Tibial artery (tissue), 4 donors: ENCODE data around the gene CASP2.
A peak's percentile ranks its signal among the peaks of the same experiment; 100 is the strongest.
"Not testable (repeated sequence)": the region's sequence is repeated elsewhere in the genome, so short reads cannot be mapped to it uniquely, and the experiment has no call there.

Experiments used
- DNase-seq, 2 donors: peaks; one replicate each; pipeline ENCODE4 v3.0.0-alpha.2; 2019
- H3K27ac ChIP-seq, 2 donors: fragments of 200-600 bp; sonication (generic) in 1 of 2; 1 replicate in 1 of 2; 2 replicates in 1 of 2; pipeline ENCODE4 v1.5.1; 2018 to 2019; ENCODE audit warnings: mild to moderate bottlenecking in 1 of 2
- H3K27me3 ChIP-seq, 2 donors: fragments of 200-600 bp; sonication (generic) in 1 of 2; one replicate each; pipeline versions ENCODE4 v1.5.1 to v1.6.0; 2016 to 2019
- H3K36me3 ChIP-seq, 3 donors: fragments of 200-600 bp; sonication (generic) in 2 of 3; one replicate each; pipeline ENCODE4 v1.5.1; 2016 to 2019; ENCODE audit warnings: mild to moderate bottlenecking in 2 of 3
- H3K4me1 ChIP-seq, 4 donors: fragments of 200-600 bp; sonication (generic) in 2 of 4; 1 replicate in 3 of 4; 2 replicates in 1 of 4; pipeline ENCODE4 v1.5.1; 2016 to 2019
- H3K4me3 ChIP-seq, 2 donors: fragments of 200-600 bp; sonication (generic) in 1 of 2; 1 replicate in 1 of 2; 2 replicates in 1 of 2; pipeline ENCODE4 v1.5.1; 2018 to 2019; ENCODE audit warnings: mild to moderate bottlenecking in 2 of 2
- H3K9me3 ChIP-seq, 3 donors: fragments of 200-600 bp; sonication (generic) in 1 of 3; one replicate each; pipeline ENCODE4 v1.5.1; 2016 to 2019
- CTCF ChIP-seq, 2 experiments: fragments of 200-600 bp in 1 of 2; fragments of 450-650 bp in 1 of 2; IDR thresholded peaks; one replicate each; pipeline ENCODE4 v1.5.1; 2017 to 2019; ENCODE audit warnings: antibody characterized with exemption in 2 of 2, mild to moderate bottlenecking in 1 of 2, moderate library complexity in 1 of 2
- intact Hi-C: fragments of 100-400 bp; cut with DNase I; formaldehyde crosslinking; loops from one replicate; pipeline ENCODE4 v1.15.0; 2023; ENCODE audit warnings: low total_unique reads

The CASP2 gene

GRCh38 chr7:143257501-143257900 lies 30.6 kb upstream of the CASP2 start:
- H3K9me3 ChIP-seq: no peaks in the 10 kb centered on the region
- no peak for DNase-seq
- no peak overlapping the region for H3K27ac ChIP-seq
- TF ChIP-seq CTCF (IDR thresholded peaks at IDR 0.05): no peak
- intact Hi-C loops: no loop called here
- no peaks in the 10 kb centered on the region for H3K27me3 ChIP-seq
- no peaks in the 10 kb centered on the region for H3K36me3 ChIP-seq
- no peaks in the 10 kb centered on the region for H3K4me1 ChIP-seq
- no peak overlapping the region for H3K4me3 ChIP-seq

GRCh38 chr7:143258831-143259230 lies 29.3 kb upstream of the CASP2 start:
- peaks cover 0 to 5% (median 0%) of the 10 kb centered on the region in 4 donors for H3K4me1 ChIP-seq
- no peaks in the 10 kb centered on the region for H3K36me3 ChIP-seq
- no peak for DNase-seq
- no peak overlapping the region for H3K4me3 ChIP-seq
- H3K27me3 ChIP-seq: no peaks in the 10 kb centered on the region
- no peaks in the 10 kb centered on the region for H3K9me3 ChIP-seq
- TF ChIP-seq CTCF (IDR thresholded peaks at IDR 0.05): no peak
- intact Hi-C loops: no loop called here
- H3K27ac ChIP-seq: no peak overlapping the region

GRCh38 chr7:143259765-143260164 lies 28.4 kb upstream of the CASP2 start:
- H3K27ac ChIP-seq: no peak overlapping the region
- H3K9me3 ChIP-seq: no peaks in the 10 kb centered on the region
- no peak for DNase-seq
- H3K36me3 ChIP-seq: no peaks in the 10 kb centered on the region
- H3K27me3 ChIP-seq: no peaks in the 10 kb centered on the region
- H3K4me1 ChIP-seq: peaks cover 0 to 13% (median 7%) of the 10 kb centered on the region in 4 donors
- no peak overlapping the region for H3K4me3 ChIP-seq
- intact Hi-C loops: no loop called here
- no peak for TF ChIP-seq CTCF (IDR thresholded peaks at IDR 0.05)

- H3K36me3 ChIP-seq: peaks cover 0 to 2% (median under 1%) of the 10 kb centered on the region in 3 donors
- peaks cover 0 to 21% (median 11%) of the 10 kb centered on the region in 4 donors for H3K4me1 ChIP-seq
- H3K27ac ChIP-seq: no peak overlapping the region
- TF ChIP-seq CTCF (IDR thresholded peaks at IDR 0.05): no peak
- no peak for DNase-seq
- H3K4me3 ChIP-seq: no peak overlapping the region
- no peaks in the 10 kb centered on the region for H3K9me3 ChIP-seq
- intact Hi-C loops: no loop called here
- no peaks in the 10 kb centered on the region for H3K27me3 ChIP-seq
Observed at GRCh38 chr7:143261901-143262300, 26.2 kb upstream of the CASP2 start.

GRCh38 chr7:143263266-143264195 lies 24.6 kb upstream of the CASP2 start, which contains the start of gene GSTK1:
Gene GSTK1 (plus strand): TSS chr7:143263441. CDS start chr7:143263514, 73 bp downstream.
- Histone ChIP-seq H3K4me3 (peak within 1 kb of the TSS; percentile 81 to 88), H3K9me3 (no peaks in the 10 kb centered on the region), H3K36me3 (peaks cover 13 to 17% (median 17%) of the 10 kb centered on the region in 3 donors), H3K27ac (peak within 1 kb of the TSS; percentile 84 to 87), H3K4me1 (peaks cover 0 to 21% (median 11%) of the 10 kb centered on the region in 4 donors), H3K27me3 (no peaks in the 10 kb centered on the region)
- TF ChIP-seq CTCF (IDR thresholded peaks at IDR 0.05): no peak
- DNase-seq: peak; percentile 80 to 89
- intact Hi-C loops: no loop called here

- H3K9me3 ChIP-seq, intact Hi-C loops, H3K27me3 ChIP-seq, DNase-seq: not testable (repeated sequence)
- peak overlapping the region; percentile 84 to 87 for H3K27ac ChIP-seq
- peaks cover 19 to 24% (median 24%) of the 10 kb centered on the region in 3 donors for H3K36me3 ChIP-seq
- peaks cover 0 to 21% (median 11%) of the 10 kb centered on the region in 4 donors for H3K4me1 ChIP-seq
- H3K4me3 ChIP-seq: peak overlapping the region; percentile 81 to 88
Observed at GRCh38 chr7:143264196-143264568, 24.0 kb upstream of the CASP2 start.
